ENCODE measurements around the gene GRIK4.

Gene GRIK4

GRCh38 chr11:120702656-120703055, 191.1 kb downstream of the GRIK4 start:
- no peak for TF ChIP-seq SIN3A (IDR thresholded peaks at IDR 0.05; ENCODE audit: borderline replicate concordance, insufficient read depth, low read length)
- TF ChIP-seq FOXP2 (optimal IDR thresholded peaks at IDR 0.05; ENCODE audit: borderline replicate concordance, extremely low read depth, extremely low read length, insufficient read depth), result no peak

GRCh38 chr11:120703358-120704152, 192.0 kb downstream of the GRIK4 start:
- TF ChIP-seq SIN3A (IDR thresholded peaks at IDR 0.05; ENCODE audit: borderline replicate concordance, insufficient read depth, low read length) (no peak), TAF1 (IDR thresholded peaks at IDR 0.05; ENCODE audit: borderline replicate concordance, insufficient read depth, low read length) (no peak), POLR2AphosphoS5 (IDR thresholded peaks at IDR 0.05; ENCODE audit: low read depth, low read length) (no peak), REST (IDR thresholded peaks at IDR 0.05; ENCODE audit: insufficient read depth in 1 of 2, low read depth in 2 of 2, low read length in 2 of 2) (no peak), FOXP2 (optimal IDR thresholded peaks at IDR 0.05; ENCODE audit: borderline replicate concordance, extremely low read depth, extremely low read length, insufficient read depth) (no peak)

- TF ChIP-seq TAF1 (IDR thresholded peaks at IDR 0.05; ENCODE audit: borderline replicate concordance, insufficient read depth, low read length) (no peak), FOXP2 (optimal IDR thresholded peaks at IDR 0.05; ENCODE audit: borderline replicate concordance, extremely low read depth, extremely low read length, insufficient read depth) (no peak), POLR2AphosphoS5 (IDR thresholded peaks at IDR 0.05; ENCODE audit: low read depth, low read length) (no peak), SIN3A (IDR thresholded peaks at IDR 0.05; ENCODE audit: borderline replicate concordance, insufficient read depth, low read length) (no peak), REST (IDR thresholded peaks at IDR 0.05; ENCODE audit: insufficient read depth in 1 of 2, low read depth in 2 of 2, low read length in 2 of 2) (no peak)
Measured at GRCh38 chr11:120704256-120704750, 192.8 kb downstream of the GRIK4 start.

GRCh38 chr11:120706257-120706656, 194.7 kb downstream of the GRIK4 start:
- TF ChIP-seq FOXP2 (optimal IDR thresholded peaks at IDR 0.05; ENCODE audit: borderline replicate concordance, extremely low read depth, extremely low read length, insufficient read depth), result no peak
- no peak for TF ChIP-seq TAF1 (IDR thresholded peaks at IDR 0.05; ENCODE audit: borderline replicate concordance, insufficient read depth, low read length)
- no peak for TF ChIP-seq REST (IDR thresholded peaks at IDR 0.05; ENCODE audit: insufficient read depth in 1 of 2, low read depth in 2 of 2, low read length in 2 of 2)
- no peak for TF ChIP-seq SIN3A (IDR thresholded peaks at IDR 0.05; ENCODE audit: borderline replicate concordance, insufficient read depth, low read length)

- TF ChIP-seq FOXP2 (optimal IDR thresholded peaks at IDR 0.05; ENCODE audit: borderline replicate concordance, extremely low read depth, extremely low read length, insufficient read depth) (no peak), TAF1 (IDR thresholded peaks at IDR 0.05; ENCODE audit: borderline replicate concordance, insufficient read depth, low read length) (no peak), SIN3A (IDR thresholded peaks at IDR 0.05; ENCODE audit: borderline replicate concordance, insufficient read depth, low read length) (no peak), REST (IDR thresholded peaks at IDR 0.05; ENCODE audit: insufficient read depth in 1 of 2, low read depth in 2 of 2, low read length in 2 of 2) (no peak), POLR2AphosphoS5 (IDR thresholded peaks at IDR 0.05; ENCODE audit: low read depth, low read length) (no peak)
Measured at GRCh38 chr11:120707098-120707497, 195.6 kb downstream of the GRIK4 start.

Data from PFSK-1 (cell line).